ENCODE measurements around the gene KCNQ1. TPM values are rescaled to one million over a fixed set of nuclear protein-coding genes. Genes with fewer than 3 reads are reported as not detected.

Gene KCNQ1
- total RNA-seq, 2 donors from 2014 or later = 4.4 to 25.3 TPM

DNA sequence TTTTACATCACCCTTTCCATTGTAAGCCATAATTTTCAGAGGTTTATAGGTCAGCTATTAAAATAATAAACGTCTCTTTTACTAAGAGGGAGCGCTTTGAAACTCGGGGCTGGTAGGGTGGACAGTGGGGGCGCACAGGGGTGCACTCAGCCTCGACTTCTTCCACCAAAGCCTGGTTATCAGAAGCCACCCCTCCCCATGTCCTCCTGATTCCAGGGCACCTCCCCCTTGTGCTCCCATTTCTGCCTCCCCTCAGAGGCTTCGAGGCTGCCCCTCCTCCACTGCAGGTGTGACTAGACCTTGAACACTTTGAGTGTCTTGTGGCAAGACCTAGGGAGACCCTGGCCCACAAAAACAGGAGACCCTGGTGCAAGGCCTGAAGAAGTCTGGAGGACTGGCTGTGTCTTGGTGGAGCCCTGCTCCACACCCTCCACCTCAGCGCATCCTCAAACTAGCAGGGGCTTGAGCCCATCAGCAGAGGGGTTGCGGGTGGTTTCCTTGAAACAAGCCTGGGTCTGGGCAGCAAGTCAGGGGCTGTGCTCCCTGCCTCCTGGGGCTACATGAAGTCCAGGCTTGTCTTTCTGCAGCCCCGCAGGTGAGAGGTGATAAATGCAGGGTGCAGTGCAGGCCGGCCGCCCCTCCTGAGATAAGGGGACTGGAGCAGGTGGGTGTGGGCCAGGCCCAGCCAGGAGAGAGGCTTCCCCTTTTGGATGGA, 437.7 kb downstream of the KCNQ1 start:
- no peak for TF ChIP-seq CTCF (IDR thresholded peaks at IDR 0.05)
- ATAC-seq (ENCODE audit: insufficient number of reproducible peaks, low FRiP score, low read depth) = no peak
- H3K4me1 ChIP-seq (ENCODE audit: control insufficient read depth in 1 of 2, low read depth in 2 of 2) = peaks cover 8 to 15% of the 10 kb centered on the region in 2 donors

GRCh38 chr11:2883640-2883978, 438.8 kb downstream of the KCNQ1 start:
- H3K36me3 ChIP-seq = no peaks in the 10 kb centered on the region

More for the DNA sequence above, 437.7 kb downstream of the KCNQ1 start:
- no peaks in the 10 kb centered on the region for H3K27me3 ChIP-seq (replicated peaks; ENCODE audit: insufficient read depth)
- no peak overlapping the region for H3K27ac ChIP-seq
- peak overlapping the region; percentile 98 for H3K4me3 ChIP-seq
- no peaks in the 10 kb centered on the region for H3K9me3 ChIP-seq
- no peak for DNase-seq (ENCODE audit: low spot score)
- no peaks in the 10 kb centered on the region for H3K36me3 ChIP-seq

GRCh38 chr11:2883979-2884815, 439.4 kb downstream of the KCNQ1 start:
- no peak for TF ChIP-seq CTCF (IDR thresholded peaks at IDR 0.05)
- Histone ChIP-seq H3K9me3 (no peaks in the 10 kb centered on the region), H3K4me3 (peak overlapping the region; percentile 98), H3K27me3 (replicated peaks; ENCODE audit: insufficient read depth) (no peaks in the 10 kb centered on the region), H3K27ac (peak overlapping the region; percentile 81 to 85), H3K36me3 (no peaks in the 10 kb centered on the region), H3K4me1 (ENCODE audit: control insufficient read depth in 1 of 2, low read depth in 2 of 2) (peaks cover 8 to 18% of the 10 kb centered on the region in 2 donors)
- DNase-seq (ENCODE audit: low spot score) (no peak), ATAC-seq (ENCODE audit: insufficient number of reproducible peaks, low FRiP score, low read depth) (no peak)

More at GRCh38 chr11:2883640-2883978, 438.8 kb downstream of the KCNQ1 start:
- Histone ChIP-seq H3K4me1 (ENCODE audit: control insufficient read depth in 1 of 2, low read depth in 2 of 2) (peaks cover 8 to 18% of the 10 kb centered on the region in 2 donors), H3K27ac (peak overlapping the region; percentile 81 to 85), H3K4me3 (peak overlapping the region; percentile 98), H3K27me3 (replicated peaks; ENCODE audit: insufficient read depth) (no peaks in the 10 kb centered on the region), H3K9me3 (no peaks in the 10 kb centered on the region)
- no peak for ATAC-seq (ENCODE audit: insufficient number of reproducible peaks, low FRiP score, low read depth)
- no peak for TF ChIP-seq CTCF (IDR thresholded peaks at IDR 0.05)
- no peak for DNase-seq (ENCODE audit: low spot score)

GRCh38 chr11:2885017-2885677, 440.3 kb downstream of the KCNQ1 start:
- Histone ChIP-seq H3K27me3 (replicated peaks; ENCODE audit: insufficient read depth) (no peaks in the 10 kb centered on the region), H3K9me3 (no peaks in the 10 kb centered on the region), H3K27ac (peak overlapping the region; percentile 36 to 77), H3K36me3 (no peaks in the 10 kb centered on the region), H3K4me3 (peak overlapping the region; percentile 98), H3K4me1 (ENCODE audit: control insufficient read depth in 1 of 2, low read depth in 2 of 2) (peaks cover 8 to 18% of the 10 kb centered on the region in 2 donors)
- ATAC-seq (ENCODE audit: insufficient number of reproducible peaks, low FRiP score, low read depth) (no peak), DNase-seq (ENCODE audit: low spot score) (no peak)
- peak; percentile 23 for TF ChIP-seq CTCF (IDR thresholded peaks at IDR 0.05)

- ATAC-seq (ENCODE audit: insufficient number of reproducible peaks, low FRiP score, low read depth) (peak; percentile 54), DNase-seq (ENCODE audit: low spot score) (peak; percentile 42)
- TF ChIP-seq CTCF (IDR thresholded peaks at IDR 0.05) = no peak
- Histone ChIP-seq H3K4me1 (ENCODE audit: control insufficient read depth in 1 of 2, low read depth in 2 of 2) (peaks cover 8 to 20% of the 10 kb centered on the region in 2 donors), H3K4me3 (peak within 1 kb of the TSS; percentile 98), H3K9me3 (no peaks in the 10 kb centered on the region), H3K27ac (peak within 1 kb of the TSS; percentile 58 to 81), H3K27me3 (replicated peaks; ENCODE audit: insufficient read depth) (no peaks in the 10 kb centered on the region), H3K36me3 (no peaks in the 10 kb centered on the region)
These were observed 440.9 kb downstream of the KCNQ1 start, which contains the start of gene CDKN1C for GRCh38 chr11:2885678-2886081. TSS of gene CDKN1C (minus strand) at chr11:2885775. CDS start at chr11:2885456, 319 bp downstream.
